ENCODE results near the gene ABLIM1. TPM values are rescaled to one million over a fixed set of nuclear protein-coding genes. Genes with fewer than 3 reads are reported as not detected.

ABLIM1 gene
- total RNA-seq, 2 donors from 2014 or later: 79.4 to 123 TPM

- peak; percentile 45 for DNase-seq (ENCODE audit: low spot score)
- intact Hi-C loops (cut with DNase I): no loop called here
Measured at GRCh38 chr10:114491419-114491818, 166.7 kb downstream of the ABLIM1 start.

DNA sequence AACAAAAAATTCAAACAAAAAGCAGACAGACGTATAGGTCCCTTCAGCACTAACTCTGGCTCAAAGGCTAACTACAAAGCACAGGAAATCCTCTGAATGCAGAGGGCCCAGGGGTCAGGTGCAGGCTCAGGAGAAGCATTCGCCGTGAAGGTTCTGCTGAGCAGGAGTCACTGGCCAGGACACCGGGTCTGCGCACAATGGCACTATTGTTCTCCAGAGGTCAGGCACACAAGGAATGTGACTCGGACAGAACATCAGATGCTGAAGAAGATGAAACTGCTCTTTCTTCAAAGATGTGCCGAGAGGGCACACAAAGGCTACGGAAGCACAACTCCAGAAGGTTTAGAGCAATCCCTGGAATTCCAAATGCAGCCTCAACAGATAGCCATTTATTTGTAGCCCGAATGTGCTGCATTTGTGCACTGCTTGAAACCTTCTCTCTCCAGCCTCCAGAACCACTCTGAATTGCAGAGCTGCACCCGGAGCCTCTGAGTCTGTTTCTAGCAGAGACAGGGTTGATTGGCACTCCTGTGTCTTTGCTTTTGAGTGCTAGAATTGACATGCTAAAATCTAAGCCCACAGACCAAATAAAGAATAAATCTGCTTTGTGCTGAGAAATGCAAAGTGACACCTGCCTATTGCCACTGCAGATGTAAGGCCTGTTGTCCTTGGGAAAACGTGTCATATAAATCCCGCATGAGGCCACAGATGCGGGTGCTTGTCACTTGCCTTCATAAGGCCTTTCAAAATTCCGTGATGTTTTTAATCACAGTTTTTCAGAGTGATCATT lies 168.4 kb downstream of the ABLIM1 start:
- no peak for DNase-seq (ENCODE audit: low spot score)
- intact Hi-C loops (cut with DNase I): no loop called here

DNA sequence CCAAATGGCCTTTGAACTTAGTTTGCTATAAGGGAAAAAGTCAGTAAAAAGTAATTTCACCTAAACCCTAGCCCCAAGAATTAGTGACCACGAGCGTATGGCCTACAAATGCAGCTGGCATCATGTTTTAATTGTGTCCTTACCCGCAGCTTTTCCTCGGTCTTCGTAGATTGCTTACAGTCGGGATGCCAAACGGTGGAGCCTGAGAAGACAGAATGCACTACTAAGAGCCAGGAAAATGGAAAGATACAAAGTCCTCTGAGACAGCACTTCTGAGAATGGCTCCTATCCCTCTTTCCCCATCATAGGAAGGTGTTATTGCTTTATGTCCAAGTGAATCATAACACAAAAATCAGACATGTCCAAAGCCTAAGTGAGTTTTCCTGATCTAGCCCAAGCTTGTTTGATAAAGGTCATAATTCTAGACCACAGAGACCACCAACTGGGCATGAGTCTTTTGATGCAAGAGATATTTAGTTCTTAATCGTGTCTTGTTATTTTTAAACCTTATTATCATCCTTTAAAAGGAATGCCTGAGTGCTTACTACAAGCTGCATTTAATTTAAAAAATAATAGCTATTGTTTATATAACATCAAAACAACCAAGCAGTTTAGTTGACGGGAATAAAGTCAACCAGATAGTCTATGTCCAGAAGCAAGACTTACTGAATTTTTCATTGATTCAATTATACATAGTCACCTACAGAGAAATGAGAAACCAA lies 170.1 kb downstream of the ABLIM1 start:
- intact Hi-C loops (cut with DNase I): no loop called here
- DNase-seq (ENCODE audit: low spot score): no peak

- intact Hi-C loops (cut with DNase I): no loop called here
Measured at GRCh38 chr10:114486938-114487814, 170.9 kb downstream of the ABLIM1 start.

DNA sequence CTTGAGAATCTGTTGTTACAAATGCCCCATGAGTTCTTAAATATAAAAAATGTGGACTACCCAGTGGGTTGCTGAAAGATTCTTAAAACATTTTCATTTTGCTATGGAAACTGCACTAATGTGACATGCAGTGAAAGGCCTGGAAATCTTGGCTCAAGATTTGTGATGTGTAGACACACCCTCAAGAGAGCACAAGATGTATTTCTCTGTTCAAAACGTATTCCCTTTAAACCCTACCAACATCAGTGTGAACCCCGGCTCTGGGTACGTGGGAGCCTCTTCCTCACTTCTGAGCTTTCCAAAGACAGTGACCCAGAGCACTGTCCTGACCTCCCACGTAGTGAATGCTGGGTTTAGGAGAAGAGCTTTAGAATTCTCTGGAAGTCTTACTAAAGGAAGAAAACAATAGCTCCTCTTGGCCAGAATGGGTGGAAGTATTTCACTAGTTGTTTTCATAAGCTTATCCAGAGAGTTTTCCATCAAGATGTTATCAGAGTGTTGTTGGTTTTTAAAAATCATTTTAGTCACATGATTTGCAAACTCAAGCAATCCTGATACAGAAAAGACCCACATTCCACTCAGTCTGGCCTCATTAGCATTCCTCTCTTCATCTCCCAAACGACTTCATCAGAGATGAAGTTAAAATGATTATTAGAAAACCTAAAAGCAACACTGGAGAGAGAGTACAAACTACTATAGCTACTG lies 172.2 kb downstream of the ABLIM1 start:
- intact Hi-C loops (cut with DNase I): no loop called here
- DNase-seq (ENCODE audit: low spot score): no peak

More at GRCh38 chr10:114486938-114487814, 170.9 kb downstream of the ABLIM1 start:
- DNase-seq (ENCODE audit: low spot score): no peak

DNA sequence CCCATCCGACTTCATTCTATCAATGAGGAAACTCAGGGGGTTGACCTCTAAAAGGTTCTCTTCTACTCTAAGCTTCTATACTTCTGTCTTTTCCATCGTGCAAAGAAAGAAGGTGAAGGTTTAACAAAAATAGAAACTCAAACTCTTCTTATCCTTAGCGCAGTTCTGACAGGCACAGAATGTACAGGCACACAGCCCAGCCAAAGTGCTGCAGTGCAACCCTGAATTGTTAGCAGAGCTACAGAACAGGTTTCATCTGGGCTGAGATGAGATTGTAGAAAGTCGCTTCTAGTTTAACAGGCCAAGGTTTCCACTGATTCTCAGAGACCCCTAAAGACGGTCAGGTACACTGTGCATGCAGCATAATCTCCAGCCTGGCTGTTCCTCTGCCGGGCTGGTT lies 174.5 kb downstream of the ABLIM1 start:
- DNase-seq (ENCODE audit: low spot score): no peak
- intact Hi-C loops (cut with DNase I): no loop called here

GRCh38 chr10:114482480-114483304 lies 175.4 kb downstream of the ABLIM1 start:
- intact Hi-C loops (cut with DNase I): no loop called here
- DNase-seq (ENCODE audit: low spot score): no peak

DNA sequence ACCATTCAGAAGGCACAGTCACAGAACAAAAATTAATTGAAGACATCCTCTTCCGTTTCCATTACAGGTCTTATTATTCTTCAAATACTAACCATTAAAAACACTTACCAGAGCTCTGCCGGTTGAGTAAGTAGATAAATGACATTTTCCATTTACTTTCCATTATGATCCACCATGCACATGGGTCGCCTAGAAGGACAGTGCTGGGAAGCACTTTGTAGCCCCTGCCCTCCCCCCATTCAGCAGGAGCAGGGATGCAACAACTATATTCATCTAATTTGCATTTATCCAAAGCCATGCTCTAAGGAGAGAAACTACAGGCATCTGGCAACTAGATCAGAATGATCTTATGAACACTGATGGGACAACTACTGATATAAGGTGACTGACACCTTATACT lies 177.0 kb downstream of the ABLIM1 start:
- intact Hi-C loops (cut with DNase I): no loop called here
- DNase-seq (ENCODE audit: low spot score): no peak

- intact Hi-C loops (cut with DNase I): loop anchor here in 1 of 2 donors (10.0 kb wide), 1 partner anchor 65 kb away; no protein-coding TSS in a partner anchor
Measured at GRCh38 chr10:114479836-114480235, 178.2 kb downstream of the ABLIM1 start.

GRCh38 chr10:114479307-114479706 lies 178.8 kb downstream of the ABLIM1 start:
- no peak for DNase-seq (ENCODE audit: low spot score)
- intact Hi-C loops (cut with DNase I): loop anchor here in 1 of 2 donors (10.0 kb wide), 1 partner anchor 65 kb away; no protein-coding TSS in a partner anchor

More at GRCh38 chr10:114479836-114480235, 178.2 kb downstream of the ABLIM1 start:
- DNase-seq (ENCODE audit: low spot score): no peak

DNA sequence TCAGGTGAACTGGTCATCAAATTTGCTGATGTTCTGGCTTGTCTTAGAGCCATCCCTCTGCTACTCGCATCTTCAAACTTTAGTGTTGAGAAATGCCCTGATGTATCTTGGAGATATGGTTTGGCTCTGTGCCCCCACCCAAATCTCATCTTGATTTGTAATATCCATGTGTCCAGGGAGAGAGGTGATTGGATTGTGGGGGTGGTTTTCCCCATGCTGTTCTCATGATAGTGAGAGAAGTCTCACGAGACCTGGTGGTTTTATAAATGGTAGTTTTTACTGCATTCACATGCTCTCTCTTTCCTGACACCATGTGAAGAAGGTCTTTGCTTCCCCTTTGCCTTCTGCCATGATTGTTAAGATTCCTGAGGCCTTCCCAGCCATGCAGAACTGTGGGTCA lies 179.8 kb downstream of the ABLIM1 start:
- DNase-seq (ENCODE audit: low spot score): no peak
- intact Hi-C loops (cut with DNase I): loop anchor here in 1 of 2 donors (10.0 kb wide), 1 partner anchor 67 kb away; no protein-coding TSS in a partner anchor

GRCh38 chr10:114477285-114477684 lies 180.8 kb downstream of the ABLIM1 start:
- intact Hi-C loops (cut with DNase I): loop anchor here in 1 of 2 donors (10.0 kb wide), 1 partner anchor 68 kb away; no protein-coding TSS in a partner anchor
- DNase-seq (ENCODE audit: low spot score): peak; percentile 85

DNA sequence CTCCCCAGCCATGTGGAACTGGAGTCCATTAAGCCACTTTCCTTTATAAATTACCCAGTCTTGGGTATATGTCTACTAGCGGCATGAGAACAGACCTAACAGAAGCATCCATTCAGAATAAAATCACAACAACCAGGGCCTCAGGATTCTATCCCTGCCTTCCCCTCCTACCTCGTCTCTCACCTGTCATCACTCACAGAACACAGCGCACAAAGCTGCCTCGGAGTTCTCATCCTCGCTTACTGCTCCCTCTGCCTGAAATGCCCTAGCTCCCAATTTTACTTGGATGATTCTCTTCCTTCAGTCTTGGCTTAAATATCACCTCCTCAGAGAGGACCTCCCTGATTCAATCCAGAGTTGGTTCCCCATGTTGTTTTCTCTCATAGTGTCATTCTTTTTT lies 183.1 kb downstream of the ABLIM1 start:
- intact Hi-C loops (cut with DNase I): loop anchor here in 1 of 2 donors (10.0 kb wide), 1 partner anchor 70 kb away; no protein-coding TSS in a partner anchor
- DNase-seq (ENCODE audit: low spot score): no peak

DNA sequence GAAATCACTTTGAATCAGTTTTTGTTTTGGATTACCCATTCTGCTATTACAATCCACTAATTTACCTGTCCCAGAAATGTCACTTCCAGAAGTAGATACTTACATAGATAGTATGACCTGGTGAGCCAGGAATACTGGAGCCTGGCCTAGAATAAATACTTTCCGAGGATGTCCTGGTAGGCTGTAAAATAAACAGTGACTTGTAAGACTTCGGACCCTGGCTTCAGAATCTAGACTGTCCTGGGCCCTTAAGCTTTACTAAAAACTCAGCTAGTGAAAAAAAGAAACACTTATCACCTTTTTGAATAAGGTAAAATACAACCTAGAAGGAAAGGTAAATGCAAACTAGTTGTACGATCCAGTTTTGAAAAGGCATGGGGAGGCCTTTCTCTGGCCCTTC lies 184.3 kb downstream of the ABLIM1 start:
- intact Hi-C loops (cut with DNase I): loop anchor here in 1 of 2 donors (10.0 kb wide), 1 partner anchor 71 kb away; no protein-coding TSS in a partner anchor
- DNase-seq (ENCODE audit: low spot score): no peak

DNA sequence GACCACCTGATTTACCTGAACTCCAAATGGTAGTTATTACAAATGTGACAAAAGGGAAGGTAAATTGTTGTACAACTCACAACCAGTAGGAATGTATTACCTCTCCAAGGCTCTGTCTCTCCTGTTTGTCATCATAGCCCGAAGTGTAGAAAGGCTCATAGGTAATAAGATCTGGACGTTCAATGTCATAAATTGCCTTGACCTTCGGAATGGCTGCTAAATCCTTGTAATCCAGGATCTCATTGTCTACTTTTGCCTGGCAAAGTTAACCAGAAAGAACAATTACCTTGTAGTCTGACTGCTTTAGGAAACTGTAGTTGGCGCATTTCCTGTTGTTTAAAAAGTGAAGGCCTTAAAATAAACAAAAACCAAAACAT lies 185.2 kb downstream of the ABLIM1 start:
- no peak for DNase-seq (ENCODE audit: low spot score)
- intact Hi-C loops (cut with DNase I): loop anchor here in 1 of 2 donors (10.0 kb wide), 1 partner anchor 72 kb away; no protein-coding TSS in a partner anchor

DNA sequence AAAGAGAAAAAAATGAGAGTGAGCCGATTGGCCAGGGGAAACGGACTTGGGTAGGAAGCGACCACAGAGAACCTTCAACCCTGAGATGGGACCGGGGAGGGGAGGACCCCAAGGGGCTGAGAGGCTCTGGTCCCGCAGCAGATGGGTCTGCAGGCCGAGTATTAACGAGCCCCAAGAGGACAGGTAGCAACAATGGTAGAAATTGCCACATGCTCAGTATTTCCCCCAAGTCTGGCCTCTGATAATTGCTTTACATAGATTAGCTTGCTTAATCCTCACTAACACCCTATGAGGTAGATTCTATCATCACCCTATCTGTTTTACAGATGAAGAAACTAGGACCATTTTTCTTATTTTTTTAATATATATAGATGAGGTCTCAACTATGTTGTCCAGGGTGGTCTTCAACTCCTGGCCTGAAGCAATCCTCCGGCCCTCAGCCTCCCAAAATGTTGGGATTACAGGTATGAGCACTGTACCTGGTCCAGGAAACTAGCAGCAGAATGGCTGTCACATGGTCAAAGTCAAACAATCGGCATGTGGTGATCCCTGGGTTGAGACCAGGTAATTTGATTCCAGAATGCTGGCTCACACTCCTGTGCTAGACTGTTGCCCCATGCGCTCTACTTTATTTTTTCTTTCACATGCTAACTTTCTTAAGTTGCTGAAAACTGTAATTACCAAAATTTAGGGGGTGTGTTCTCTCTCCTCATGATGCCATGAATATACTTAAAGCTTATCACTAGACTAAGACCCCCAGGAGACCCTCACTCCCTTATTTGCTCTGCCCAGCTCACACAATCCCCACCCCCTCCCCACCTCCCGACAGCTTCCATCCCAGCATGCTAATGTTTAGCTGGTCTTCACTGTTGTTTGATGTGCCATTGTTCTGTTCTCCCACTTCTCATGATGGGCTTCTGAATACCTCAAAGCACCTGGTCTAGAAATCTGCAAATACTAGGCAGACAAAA lies 185.9 kb downstream of the ABLIM1 start:
- intact Hi-C loops (cut with DNase I): loop anchor here in 1 of 2 donors (10.0 kb wide), 1 partner anchor 73 kb away; no protein-coding TSS in a partner anchor
- DNase-seq (ENCODE audit: low spot score): no peak
